Stimulated activated naive CD8-positive, alpha-beta T cell treated with anti-CD3 and anti-CD28 coated beads, Interleukin-15, Interleukin-2, amounts not matched to agents 100 ng/mL and 50 ng/mL, for 24 hours (primary cell): ENCODE results near the gene OCA2.

Source experiments
- H3K27ac Mint-ChIP-seq: one replicate; pipeline ENCODE4 v1.8.0; 2021; ENCODE audit warnings: mild to moderate bottlenecking, mixed read lengths
- H3K27me3 Mint-ChIP-seq: one replicate; pipeline ENCODE4 v1.8.0; 2021; ENCODE audit warnings: mixed read lengths
- H3K36me3 Mint-ChIP-seq: one replicate; pipeline ENCODE4 v1.8.0; 2021; ENCODE audit warnings: low read depth, mixed read lengths
- H3K4me1 Mint-ChIP-seq: one replicate; pipeline ENCODE4 v1.8.0; 2021; ENCODE audit warnings: low read depth, mixed read lengths
- H3K4me3 Mint-ChIP-seq: one replicate; pipeline ENCODE4 v1.8.0; 2021; ENCODE audit warnings: mild to moderate bottlenecking, mixed read lengths
- H3K9me3 Mint-ChIP-seq: one replicate; pipeline ENCODE4 v1.8.0; 2021; ENCODE audit warnings: mixed read lengths

Gene OCA2

DNA sequence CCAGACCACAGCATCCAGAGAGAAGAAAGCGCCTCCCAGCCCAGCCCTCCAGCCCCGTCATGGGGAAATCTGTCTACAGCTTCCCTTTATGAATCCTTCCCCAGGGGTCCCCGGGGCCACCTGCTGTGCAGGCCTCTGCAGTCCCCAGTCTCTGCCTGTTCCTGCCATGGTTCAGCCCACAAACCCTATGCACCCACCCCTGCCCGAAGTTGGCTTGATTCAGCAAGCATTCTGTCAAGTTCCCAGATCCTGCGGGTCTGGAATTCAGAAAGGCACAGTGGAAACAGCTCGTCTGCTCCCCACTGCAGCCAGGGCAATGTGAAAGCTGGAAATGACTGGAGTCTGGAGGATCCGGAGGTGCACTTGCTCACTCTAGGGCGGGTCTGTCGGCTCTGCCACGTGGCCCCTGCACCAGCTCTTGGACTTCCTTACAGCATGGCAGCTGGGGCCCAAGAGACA lies 2.9 kb upstream of the OCA2 start:
- Mint-ChIP-seq H3K4me1 (peaks cover 20% of the 10 kb centered on the region), H3K4me3 (no peak overlapping the region), H3K9me3 (no peaks in the 10 kb centered on the region), H3K27me3 (peaks cover 62% of the 10 kb centered on the region), H3K36me3 (no peaks in the 10 kb centered on the region), H3K27ac (no peak overlapping the region)

DNA sequence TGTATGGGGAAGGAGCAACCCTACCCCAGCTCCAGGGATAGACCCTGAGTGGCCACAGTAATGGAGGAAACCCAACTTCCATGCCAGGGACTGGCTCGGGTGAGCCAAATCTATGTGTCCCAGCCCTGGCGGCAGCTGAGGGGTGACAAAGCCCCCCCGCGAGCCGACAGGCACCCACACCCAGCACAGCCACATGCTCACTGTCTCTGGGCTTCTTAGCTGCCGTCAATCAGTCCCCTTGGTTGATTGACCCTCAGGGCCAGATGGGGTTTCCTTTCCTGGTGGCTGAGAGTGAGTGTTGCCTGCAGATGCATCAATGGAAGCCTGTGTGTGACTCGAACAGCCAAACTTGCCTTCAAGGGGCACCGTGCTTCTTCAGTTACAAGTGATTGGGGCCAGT lies 2.1 kb upstream of the OCA2 start:
- H3K9me3 Mint-ChIP-seq = no peaks in the 10 kb centered on the region
- peaks cover 21% of the 10 kb centered on the region for H3K4me1 Mint-ChIP-seq
- peaks cover 65% of the 10 kb centered on the region for H3K27me3 Mint-ChIP-seq
- no peaks in the 10 kb centered on the region for H3K36me3 Mint-ChIP-seq
- no peak overlapping the region for H3K4me3 Mint-ChIP-seq
- no peak overlapping the region for H3K27ac Mint-ChIP-seq

DNA sequence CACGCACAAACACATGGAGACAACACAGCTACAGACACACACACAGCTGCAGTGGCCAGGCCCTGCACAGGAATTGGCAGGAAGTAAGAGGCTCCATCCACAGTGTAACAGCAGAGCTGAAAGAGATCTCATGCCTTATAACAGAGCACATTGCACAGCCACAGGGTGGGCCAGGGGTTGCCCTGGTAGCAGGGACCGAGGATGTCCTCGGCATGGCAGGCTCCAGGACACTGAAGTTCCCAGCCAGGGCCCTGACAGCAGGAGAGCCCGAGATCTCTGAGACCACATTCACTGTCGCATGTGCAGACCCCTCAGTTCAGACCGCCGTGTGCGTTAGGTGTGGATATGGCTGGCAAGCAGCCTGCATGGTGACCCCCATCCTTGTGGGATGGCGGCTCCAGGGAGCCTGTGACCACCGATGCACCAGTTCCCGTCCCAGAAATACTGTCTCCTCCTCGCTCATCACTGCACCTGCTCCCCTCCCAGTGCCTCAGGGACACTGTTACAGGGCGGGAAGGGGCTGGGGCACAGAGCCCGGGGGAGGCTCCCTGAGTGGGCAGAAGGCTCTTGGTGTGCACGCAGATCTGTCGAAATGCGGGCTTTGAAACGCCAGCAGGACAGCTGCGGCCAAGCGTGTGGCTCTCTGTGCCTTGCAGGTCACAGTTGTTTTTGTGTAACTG lies 1.5 kb upstream of the OCA2 start:
- Mint-ChIP-seq H3K36me3 (no peaks in the 10 kb centered on the region), H3K27me3 (peaks cover 65% of the 10 kb centered on the region), H3K4me3 (no peak overlapping the region), H3K4me1 (peaks cover 22% of the 10 kb centered on the region), H3K9me3 (no peaks in the 10 kb centered on the region), H3K27ac (no peak overlapping the region)

DNA sequence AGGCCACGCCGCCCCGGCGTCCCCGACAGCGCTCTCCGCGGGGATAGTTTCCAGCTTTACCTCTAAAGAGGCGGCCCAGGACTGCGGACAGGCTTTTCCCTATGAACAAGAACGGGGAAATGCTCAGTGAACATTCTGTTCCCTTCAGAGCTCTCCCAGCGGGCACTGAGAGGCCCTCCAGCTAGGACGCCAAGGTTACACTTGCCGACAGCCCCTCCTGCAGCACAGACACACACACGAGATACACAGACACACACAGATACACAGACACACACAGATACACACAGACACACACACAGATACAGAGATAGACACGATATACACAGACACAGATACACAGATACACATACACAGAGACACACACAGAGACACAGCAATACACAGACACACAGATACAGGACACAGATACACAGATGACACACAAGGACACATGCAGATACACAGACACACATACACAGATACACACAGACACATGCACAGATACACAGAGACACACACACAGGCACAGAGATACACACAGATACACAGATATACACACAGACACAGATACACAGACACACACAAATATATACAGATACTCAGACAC lies 533 bp upstream of the OCA2 start:
- peaks cover 66% of the 10 kb centered on the region for H3K27me3 Mint-ChIP-seq

DNA sequence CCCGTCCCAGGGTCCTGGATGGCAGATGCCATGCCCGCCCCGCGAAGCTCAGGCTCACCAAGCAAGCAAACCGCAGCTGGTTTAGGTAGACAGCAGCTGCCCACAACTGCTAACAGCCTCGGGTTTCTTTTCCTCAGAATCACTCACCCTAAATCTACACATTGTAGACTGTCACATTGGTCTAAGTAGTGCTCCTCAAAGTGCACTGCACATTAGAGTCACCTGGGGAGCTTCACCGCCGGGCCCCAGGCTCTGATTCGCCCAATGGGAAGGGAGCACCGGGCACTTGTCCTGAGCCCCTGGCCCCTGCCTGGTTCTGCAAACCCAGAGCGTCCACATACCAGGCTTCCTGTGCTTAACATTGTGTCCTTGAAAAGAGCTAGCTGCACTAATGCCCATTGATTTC lies 752 bp downstream of the OCA2 start:
- H3K9me3 Mint-ChIP-seq = no peaks in the 10 kb centered on the region
- H3K4me1 Mint-ChIP-seq = peaks cover 27% of the 10 kb centered on the region
- no peaks in the 10 kb centered on the region for H3K36me3 Mint-ChIP-seq
- H3K27me3 Mint-ChIP-seq = peaks cover 63% of the 10 kb centered on the region
- H3K4me3 Mint-ChIP-seq = no peak overlapping the region
- peak overlapping the region; percentile 49 for H3K27ac Mint-ChIP-seq

More for the DNA sequence above, 533 bp upstream of the OCA2 start:
- Mint-ChIP-seq H3K4me1 (peaks cover 27% of the 10 kb centered on the region), H3K27ac (no peak overlapping the region), H3K9me3 (no peaks in the 10 kb centered on the region), H3K36me3 (no peaks in the 10 kb centered on the region), H3K4me3 (peak overlapping the region; percentile 21)

DNA sequence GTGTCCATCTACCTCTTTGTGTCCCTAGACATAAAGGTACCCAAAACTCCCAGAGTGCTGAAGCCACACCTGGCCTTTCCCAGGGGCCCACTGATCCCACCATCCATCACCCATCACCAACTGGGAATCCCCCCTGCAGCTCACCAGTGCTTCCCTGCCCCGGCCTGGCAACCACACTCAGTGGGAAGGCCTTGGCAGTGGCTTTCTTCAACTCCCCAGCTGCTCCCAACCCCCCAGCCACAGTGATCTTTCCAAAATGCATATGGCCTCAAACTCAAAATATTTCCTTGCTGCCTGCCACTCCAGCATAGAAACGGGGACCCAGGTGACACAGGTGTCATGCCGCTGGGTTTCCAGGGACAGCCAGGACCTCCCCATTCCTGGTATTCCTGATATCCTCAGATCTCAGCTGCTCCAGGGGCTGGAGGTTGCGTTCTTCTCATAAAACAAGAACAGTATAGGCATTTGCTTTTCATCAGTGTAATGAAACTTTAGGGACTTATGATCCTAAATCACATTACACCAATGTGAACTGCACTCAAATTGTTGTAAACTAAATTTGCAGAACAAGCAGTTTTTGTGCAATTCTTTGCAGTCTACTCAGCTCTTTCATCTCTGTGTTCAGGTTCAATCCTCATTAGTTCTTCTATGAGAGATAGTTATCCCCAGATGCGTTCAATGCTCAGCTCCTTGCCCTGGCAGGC lies 1.3 kb downstream of the OCA2 start:
- H3K4me3 Mint-ChIP-seq = peak overlapping the region; percentile 53
- peak overlapping the region; percentile 49 for H3K27ac Mint-ChIP-seq
- H3K4me1 Mint-ChIP-seq = peaks cover 27% of the 10 kb centered on the region
- peaks cover 62% of the 10 kb centered on the region for H3K27me3 Mint-ChIP-seq
- peaks cover under 1% of the 10 kb centered on the region for H3K9me3 Mint-ChIP-seq
- no peaks in the 10 kb centered on the region for H3K36me3 Mint-ChIP-seq

DNA sequence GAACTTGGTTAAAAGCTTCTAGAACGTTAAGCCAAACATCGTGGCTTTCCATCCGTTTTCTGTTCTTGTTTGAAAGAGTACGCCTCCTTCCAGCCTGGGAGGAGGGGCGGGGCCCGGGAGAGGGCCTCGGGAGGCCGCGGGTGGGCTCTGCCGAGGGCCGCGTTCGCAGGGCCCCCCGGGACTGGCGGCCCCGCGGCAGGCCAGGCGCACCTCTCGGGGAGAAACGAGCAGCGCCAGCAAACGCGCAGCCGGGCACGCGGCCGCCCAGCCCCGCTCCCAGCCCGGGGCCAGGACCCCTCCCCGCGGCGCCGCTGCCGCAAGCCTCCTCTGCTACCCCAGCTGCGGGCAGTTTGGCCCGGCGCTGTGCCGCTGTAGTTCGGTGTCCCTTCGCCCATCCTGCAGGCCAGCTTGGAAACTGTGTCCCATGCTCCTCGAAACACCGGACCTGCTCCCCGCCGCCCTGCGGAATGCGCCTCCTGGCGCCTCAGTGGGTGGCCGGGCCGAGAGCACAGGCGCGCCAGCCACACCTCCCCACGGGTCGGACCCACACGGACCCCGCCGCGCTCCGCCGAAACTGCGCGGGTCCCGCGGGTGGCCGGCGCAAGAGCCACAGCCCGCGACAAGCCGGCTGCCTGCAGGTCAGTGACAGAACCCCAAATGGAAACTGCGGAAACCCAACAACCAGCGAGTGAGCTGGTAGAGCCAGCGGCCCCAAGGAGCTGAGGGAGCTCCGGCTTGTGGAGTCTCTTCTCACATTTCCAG lies 2.3 kb downstream of the OCA2 start:
- Mint-ChIP-seq H3K4me1 (peaks cover 27% of the 10 kb centered on the region), H3K36me3 (no peaks in the 10 kb centered on the region), H3K4me3 (peak overlapping the region; percentile 80), H3K27me3 (peaks cover 71% of the 10 kb centered on the region), H3K9me3 (peaks cover 4% of the 10 kb centered on the region), H3K27ac (no peak overlapping the region)

DNA sequence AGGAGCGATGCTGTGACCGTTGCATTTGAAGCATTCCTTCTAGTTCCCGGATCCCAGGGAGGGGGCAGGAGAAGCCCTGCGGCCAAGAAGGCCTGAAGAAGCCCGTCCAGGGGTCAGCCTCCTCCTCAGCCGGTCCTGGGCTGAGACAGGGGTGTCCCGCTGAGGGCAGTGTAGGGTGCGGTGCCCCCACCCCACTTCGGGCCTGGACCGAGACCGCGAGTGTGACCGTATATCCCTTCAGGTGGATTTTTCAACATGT lies 2.8 kb downstream of the OCA2 start:
- Mint-ChIP-seq H3K27ac (no peak overlapping the region), H3K36me3 (peaks cover 1% of the 10 kb centered on the region), H3K4me1 (peaks cover 27% of the 10 kb centered on the region), H3K9me3 (peaks cover 5% of the 10 kb centered on the region), H3K27me3 (peaks cover 73% of the 10 kb centered on the region), H3K4me3 (peak overlapping the region; percentile 80)

DNA sequence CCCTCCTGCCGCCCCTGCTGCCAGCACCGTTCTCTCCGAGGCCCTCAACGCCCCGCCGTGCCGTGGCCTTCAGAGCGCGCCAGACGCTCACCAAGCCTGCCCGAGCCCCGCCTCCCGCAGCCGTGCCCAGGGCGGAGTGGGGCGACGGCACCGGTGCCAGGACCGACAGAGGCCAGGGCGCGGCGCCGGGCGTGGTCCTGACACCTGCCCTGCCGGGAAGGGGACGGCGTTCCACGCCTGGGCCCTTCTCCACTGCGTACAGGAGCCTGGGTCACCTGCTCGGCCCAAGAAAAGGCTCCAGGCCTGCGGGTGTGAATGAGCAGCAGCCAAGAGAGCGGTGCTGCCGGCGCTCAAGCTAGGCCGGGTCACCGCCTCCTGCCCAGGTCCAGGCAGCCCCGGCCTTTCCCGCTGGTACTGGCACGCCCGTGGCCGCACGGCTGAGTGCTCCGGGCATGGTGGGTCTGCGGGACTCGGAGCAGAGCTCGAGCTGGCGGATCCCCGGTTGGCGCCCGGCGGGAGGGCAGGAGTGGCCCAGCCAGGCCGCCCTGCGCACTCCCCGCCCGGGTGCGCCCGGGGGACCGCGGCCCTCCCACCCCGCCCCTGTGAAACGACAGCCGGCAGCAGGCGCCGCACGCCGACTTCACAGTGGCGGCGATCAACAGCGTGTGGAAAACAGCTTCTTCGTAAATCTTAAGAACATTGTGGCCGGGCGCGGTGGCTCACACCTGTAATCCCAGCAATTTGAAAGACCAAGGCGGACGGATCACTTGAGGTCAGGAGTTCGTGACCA lies 4.2 kb downstream of the OCA2 start:
- H3K4me1 Mint-ChIP-seq = peaks cover 27% of the 10 kb centered on the region
- peaks cover 76% of the 10 kb centered on the region for H3K27me3 Mint-ChIP-seq
- H3K27ac Mint-ChIP-seq = no peak overlapping the region
- H3K36me3 Mint-ChIP-seq = peaks cover 5% of the 10 kb centered on the region
- peak overlapping the region; percentile 80 for H3K4me3 Mint-ChIP-seq
- H3K9me3 Mint-ChIP-seq = peaks cover 15% of the 10 kb centered on the region

DNA sequence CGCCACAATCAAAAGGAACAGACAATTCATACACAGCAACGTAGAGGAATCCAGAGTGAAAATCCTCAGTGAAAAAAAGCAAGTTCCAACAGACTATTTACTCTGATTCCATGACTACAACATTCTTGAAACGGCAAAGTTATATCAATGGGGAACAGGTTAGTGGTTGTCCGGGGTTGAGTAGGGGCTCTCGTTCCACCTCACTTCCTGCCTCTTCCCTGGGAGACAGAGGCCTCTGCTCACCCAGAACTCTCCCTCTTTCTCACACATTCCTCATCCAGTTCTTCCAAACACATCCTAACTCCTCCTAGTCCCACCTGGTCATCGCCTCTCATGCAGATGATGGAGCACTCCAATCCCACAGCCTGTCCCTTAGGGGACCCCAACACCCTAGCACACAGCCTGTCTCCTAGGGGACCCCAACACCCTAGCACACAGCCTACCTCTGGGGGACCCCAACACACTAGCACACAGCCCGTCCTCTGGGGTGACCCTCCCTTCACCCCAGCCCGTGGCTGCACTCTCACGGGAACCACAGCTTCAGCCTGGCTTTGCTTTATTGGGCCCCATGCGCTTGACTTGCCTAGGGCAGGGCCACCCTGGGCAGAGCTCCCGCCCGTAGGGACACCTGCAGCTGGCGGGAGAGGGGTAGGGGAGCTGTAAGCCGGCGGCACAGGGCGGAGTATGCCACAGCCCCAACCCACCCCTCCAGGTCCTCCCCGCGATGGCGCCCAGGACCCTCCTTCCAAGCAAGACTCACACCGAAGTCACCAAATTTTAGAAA lies 5.2 kb downstream of the OCA2 start:
- Mint-ChIP-seq H3K27ac (no peak overlapping the region), H3K27me3 (peaks cover 77% of the 10 kb centered on the region), H3K36me3 (peaks cover 5% of the 10 kb centered on the region), H3K4me1 (peaks cover 20% of the 10 kb centered on the region), H3K9me3 (peaks cover 21% of the 10 kb centered on the region), H3K4me3 (peak overlapping the region; percentile 0)

DNA sequence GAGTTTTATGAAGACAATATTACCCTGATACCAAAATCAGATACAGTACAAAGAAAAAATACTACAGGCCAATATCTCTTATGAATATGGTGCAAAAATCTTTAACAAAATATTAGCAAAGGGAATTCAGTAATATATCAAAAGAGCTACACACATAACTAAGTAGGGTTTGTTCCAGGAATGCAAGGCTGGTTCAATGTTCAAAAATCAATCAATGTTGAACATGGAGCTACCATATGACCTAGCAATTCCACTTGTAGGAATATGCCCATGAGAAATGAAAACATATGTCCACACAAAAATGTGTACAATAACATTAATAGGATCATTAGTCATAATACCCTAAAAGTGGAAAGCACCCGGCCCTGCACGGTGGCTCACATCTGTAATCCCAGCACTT lies 7.8 kb downstream of the OCA2 start:
- Mint-ChIP-seq H3K4me3 (no peak overlapping the region), H3K27me3 (peaks cover 71% of the 10 kb centered on the region), H3K27ac (no peak overlapping the region), H3K9me3 (peaks cover 30% of the 10 kb centered on the region), H3K4me1 (peaks cover 12% of the 10 kb centered on the region), H3K36me3 (peaks cover 5% of the 10 kb centered on the region)

DNA sequence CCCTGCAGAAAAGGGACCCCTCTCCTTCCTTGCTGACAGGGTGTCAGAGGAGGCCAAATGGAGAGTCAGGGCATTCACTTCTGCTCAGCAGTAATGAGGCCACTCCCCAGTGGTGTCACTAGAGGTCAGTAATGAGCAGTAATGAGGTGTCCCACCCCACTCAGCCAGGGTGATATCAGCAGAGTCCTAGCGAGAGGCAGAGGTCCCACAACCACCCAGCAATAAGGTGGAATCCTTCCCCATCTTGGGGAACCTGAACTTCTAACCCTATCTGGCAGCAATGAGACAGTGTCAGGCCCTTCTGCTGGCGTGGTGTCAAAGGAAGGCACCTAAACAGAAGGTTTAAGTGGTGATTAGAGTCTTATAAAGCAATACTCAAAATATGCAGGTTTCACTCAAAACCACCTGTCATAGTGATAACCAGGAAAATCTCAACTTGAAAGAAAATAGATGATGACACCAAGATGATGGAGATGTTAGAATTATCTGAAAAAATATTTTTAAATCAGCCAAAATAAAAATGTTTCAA lies 12.9 kb downstream of the OCA2 start:
- Mint-ChIP-seq H3K4me1 (no peaks in the 10 kb centered on the region), H3K36me3 (peaks cover 3% of the 10 kb centered on the region), H3K4me3 (no peak overlapping the region), H3K27me3 (peaks cover 37% of the 10 kb centered on the region), H3K27ac (no peak overlapping the region), H3K9me3 (peaks cover 23% of the 10 kb centered on the region)

DNA sequence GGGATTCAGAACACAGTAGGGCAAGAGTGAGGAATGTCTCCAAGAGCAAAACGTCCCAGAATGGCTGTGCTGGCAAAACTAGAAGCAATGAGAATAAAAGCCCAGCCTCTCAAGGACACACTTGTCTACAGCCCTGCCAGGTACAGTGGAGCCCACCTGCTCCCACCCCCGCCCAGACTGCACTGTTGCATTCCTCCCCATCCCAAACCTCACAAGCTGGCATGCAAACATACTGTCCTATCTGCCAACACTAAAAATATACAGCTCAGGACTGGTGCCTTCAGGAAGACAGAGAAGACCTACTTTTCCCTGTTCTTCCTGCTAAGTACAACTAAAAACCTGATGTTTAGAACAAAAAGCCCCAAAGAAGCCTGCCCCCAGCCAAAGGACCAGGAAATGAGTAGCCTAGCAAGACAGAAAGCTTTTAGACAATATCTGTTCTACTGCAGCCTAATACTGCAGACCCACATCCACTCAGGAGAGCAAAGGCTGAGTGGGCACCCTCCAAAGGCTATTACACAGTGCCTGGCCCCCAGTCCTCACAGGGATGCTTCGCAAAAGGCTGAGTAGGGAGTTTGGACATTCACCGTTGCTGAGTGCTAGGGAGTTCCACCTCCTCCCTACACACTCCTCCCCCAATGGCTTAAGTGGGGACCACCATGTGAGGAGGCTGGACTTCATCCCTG lies 13.5 kb downstream of the OCA2 start:
- no peaks in the 10 kb centered on the region for H3K36me3 Mint-ChIP-seq
- no peak overlapping the region for H3K27ac Mint-ChIP-seq
- peaks cover 32% of the 10 kb centered on the region for H3K27me3 Mint-ChIP-seq

More for the DNA sequence above, 13.5 kb downstream of the OCA2 start:
- no peak overlapping the region for H3K4me3 Mint-ChIP-seq
- H3K9me3 Mint-ChIP-seq = peaks cover 22% of the 10 kb centered on the region
- no peaks in the 10 kb centered on the region for H3K4me1 Mint-ChIP-seq
